A549 (cell line): ENCODE results near the gene ANKRD13D.

ENCODE experiments used
- TF ChIP-seq, protein P1 (sequence below): IDR thresholded peaks from 2 replicates; pipeline ENCODE4 v1.6.1; 2012
- TF ChIP-seq, protein P2 (sequence below): fragments of 200-600 bp; sonication (generic); IDR thresholded peaks from 2 replicates; pipeline ENCODE4 v1.6.1; 2016; ENCODE audit warnings: antibody characterized with exemption, mild to moderate bottlenecking, moderate library complexity

DNA sequence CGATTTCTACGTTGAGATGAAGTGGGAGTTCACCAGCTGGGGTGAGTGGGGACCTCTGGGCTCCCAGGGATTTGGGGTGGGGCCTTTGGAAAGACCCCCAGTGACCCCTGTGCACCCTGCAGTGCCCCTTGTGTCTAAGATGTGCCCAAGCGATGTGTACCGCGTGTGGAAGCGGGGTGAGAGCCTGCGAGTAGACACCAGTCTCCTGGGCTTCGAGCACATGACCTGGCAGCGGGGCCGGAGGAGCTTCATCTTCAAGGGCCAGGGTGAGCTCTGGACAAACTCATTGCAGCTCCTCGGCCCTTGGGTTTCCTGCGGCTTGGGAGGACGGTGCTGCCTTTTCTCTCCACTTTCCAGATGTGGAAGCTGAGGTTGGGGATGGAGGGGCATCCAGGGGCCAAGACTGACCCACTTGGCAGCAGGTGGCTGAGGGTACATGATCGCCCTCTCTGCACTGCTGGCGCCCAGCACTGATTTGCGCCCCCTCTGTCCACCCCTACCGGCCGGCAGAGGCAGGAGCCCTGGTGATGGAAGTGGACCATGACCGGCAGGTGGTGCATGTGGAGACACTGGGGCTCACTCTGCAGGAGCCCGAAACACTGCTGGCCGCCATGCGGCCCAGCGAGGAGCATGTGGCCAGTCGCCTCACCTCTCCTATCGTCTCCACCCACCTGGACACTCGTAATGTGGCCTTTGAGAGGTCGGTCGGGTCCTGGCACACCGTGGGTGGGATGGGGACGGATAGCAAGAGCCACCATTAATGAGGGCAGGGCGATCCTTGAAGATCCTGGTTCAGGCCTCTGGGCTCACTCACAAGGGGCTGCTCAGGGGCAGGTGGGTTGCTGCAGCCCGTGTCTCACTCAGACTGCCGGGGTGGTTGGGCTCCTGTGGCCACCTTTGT lies 2.6 kb downstream of the ANKRD13D start:
- TF ChIP-seq, protein P1, sequence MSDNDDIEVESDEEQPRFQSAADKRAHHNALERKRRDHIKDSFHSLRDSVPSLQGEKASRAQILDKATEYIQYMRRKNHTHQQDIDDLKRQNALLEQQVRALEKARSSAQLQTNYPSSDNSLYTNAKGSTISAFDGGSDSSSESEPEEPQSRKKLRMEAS, result no peak
- TF ChIP-seq, protein P2, sequence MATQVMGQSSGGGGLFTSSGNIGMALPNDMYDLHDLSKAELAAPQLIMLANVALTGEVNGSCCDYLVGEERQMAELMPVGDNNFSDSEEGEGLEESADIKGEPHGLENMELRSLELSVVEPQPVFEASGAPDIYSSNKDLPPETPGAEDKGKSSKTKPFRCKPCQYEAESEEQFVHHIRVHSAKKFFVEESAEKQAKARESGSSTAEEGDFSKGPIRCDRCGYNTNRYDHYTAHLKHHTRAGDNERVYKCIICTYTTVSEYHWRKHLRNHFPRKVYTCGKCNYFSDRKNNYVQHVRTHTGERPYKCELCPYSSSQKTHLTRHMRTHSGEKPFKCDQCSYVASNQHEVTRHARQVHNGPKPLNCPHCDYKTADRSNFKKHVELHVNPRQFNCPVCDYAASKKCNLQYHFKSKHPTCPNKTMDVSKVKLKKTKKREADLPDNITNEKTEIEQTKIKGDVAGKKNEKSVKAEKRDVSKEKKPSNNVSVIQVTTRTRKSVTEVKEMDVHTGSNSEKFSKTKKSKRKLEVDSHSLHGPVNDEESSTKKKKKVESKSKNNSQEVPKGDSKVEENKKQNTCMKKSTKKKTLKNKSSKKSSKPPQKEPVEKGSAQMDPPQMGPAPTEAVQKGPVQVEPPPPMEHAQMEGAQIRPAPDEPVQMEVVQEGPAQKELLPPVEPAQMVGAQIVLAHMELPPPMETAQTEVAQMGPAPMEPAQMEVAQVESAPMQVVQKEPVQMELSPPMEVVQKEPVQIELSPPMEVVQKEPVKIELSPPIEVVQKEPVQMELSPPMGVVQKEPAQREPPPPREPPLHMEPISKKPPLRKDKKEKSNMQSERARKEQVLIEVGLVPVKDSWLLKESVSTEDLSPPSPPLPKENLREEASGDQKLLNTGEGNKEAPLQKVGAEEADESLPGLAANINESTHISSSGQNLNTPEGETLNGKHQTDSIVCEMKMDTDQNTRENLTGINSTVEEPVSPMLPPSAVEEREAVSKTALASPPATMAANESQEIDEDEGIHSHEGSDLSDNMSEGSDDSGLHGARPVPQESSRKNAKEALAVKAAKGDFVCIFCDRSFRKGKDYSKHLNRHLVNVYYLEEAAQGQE, result no peak
